Measurements from ENCODE around the gene OGFOD2.

Gene OGFOD2

DNA sequence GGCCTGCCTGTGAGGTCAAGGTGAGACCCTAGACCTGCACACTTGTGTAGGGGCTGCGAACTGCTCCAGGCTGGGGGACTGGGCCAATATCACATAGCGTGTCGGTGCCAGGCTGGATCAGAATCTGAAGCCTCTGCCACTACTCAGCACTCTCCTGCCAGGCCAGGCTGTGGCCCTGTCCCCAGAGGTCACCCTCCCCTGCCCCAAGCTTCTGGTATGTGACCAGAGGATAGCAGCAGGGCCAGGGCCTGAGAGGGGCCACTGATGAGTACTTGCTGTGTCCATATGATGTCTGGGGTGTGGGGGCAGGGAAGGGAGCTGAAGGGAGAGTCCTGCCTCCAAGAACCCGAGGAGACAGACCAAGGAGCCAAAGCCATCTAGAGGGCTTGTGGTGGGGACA is 23.3 kb downstream of the OGFOD2 start:
- Histone ChIP-seq H3K79me2 (ENCODE audit: control insufficient read depth, insufficient read depth, low read length, unreplicated experiment) (no peaks in the 10 kb centered on the region), H3K4me1 (ENCODE audit: control insufficient read depth, insufficient read depth, low read length, unreplicated experiment) (peaks cover 4% of the 10 kb centered on the region), H3K27ac (ENCODE audit: low read depth, low read length) (no peak overlapping the region), H3K36me3 (ENCODE audit: insufficient read depth, low read length) (no peaks in the 10 kb centered on the region), H3K27me3 (ENCODE audit: insufficient read depth, low read length) (no peaks in the 10 kb centered on the region), H2AFZ (ENCODE audit: low read length, unreplicated experiment) (no peak overlapping the region), H3K4me3 (ENCODE audit: low read depth, low read length) (no peak overlapping the region)

- H3K4me1 ChIP-seq (ENCODE audit: control insufficient read depth, insufficient read depth, low read length, unreplicated experiment) = peaks cover 4% of the 10 kb centered on the region
- H2AFZ ChIP-seq (ENCODE audit: low read length, unreplicated experiment) = no peak overlapping the region
- no peaks in the 10 kb centered on the region for H3K36me3 ChIP-seq (ENCODE audit: insufficient read depth, low read length)
Observed at GRCh38 chr12:122999196-122999946, 24.3 kb downstream of the OGFOD2 start.

DNA sequence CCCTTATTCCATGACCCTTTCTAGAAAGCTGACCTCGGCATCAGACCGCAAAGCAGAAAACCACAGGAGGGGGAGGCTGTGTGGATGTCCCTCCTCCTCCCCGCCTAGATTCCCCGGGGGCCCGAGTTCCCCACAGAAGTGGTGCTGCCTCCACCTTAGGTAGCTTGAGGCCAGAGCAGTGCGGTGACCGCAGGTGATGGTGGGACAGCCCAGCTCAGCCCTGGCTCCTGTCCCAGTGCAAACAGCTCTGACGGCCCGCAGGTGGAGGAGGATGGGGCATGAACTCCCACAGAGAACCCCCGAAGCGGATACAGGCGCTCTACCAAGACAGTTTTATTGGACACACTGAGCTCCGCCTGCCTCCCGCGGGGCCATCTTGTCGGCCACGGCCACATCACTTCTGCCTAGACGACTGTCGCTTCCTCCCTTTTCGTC is 25.0 kb downstream of the OGFOD2 start:
- Histone ChIP-seq H3K4me3 (ENCODE audit: low read depth, low read length) (no peak overlapping the region), H3K27ac (ENCODE audit: low read depth, low read length) (no peak overlapping the region), H2AFZ (ENCODE audit: low read length, unreplicated experiment) (no peak overlapping the region), H3K27me3 (ENCODE audit: insufficient read depth, low read length) (no peaks in the 10 kb centered on the region), H3K36me3 (ENCODE audit: insufficient read depth, low read length) (no peaks in the 10 kb centered on the region), H3K79me2 (ENCODE audit: control insufficient read depth, insufficient read depth, low read length, unreplicated experiment) (no peaks in the 10 kb centered on the region), H3K4me1 (ENCODE audit: control insufficient read depth, insufficient read depth, low read length, unreplicated experiment) (peaks cover 4% of the 10 kb centered on the region)

More at GRCh38 chr12:122999196-122999946, 24.3 kb downstream of the OGFOD2 start:
- Histone ChIP-seq H3K4me3 (ENCODE audit: low read depth, low read length) (no peak overlapping the region), H3K27me3 (ENCODE audit: insufficient read depth, low read length) (no peaks in the 10 kb centered on the region), H3K27ac (ENCODE audit: low read depth, low read length) (no peak overlapping the region), H3K79me2 (ENCODE audit: control insufficient read depth, insufficient read depth, low read length, unreplicated experiment) (no peaks in the 10 kb centered on the region)

- Histone ChIP-seq H3K36me3 (ENCODE audit: insufficient read depth, low read length) (no peaks in the 10 kb centered on the region), H3K79me2 (ENCODE audit: control insufficient read depth, insufficient read depth, low read length, unreplicated experiment) (no peaks in the 10 kb centered on the region), H3K27ac (ENCODE audit: low read depth, low read length) (no peak overlapping the region), H3K4me3 (ENCODE audit: low read depth, low read length) (no peak overlapping the region), H2AFZ (ENCODE audit: low read length, unreplicated experiment) (no peak overlapping the region), H3K4me1 (ENCODE audit: control insufficient read depth, insufficient read depth, low read length, unreplicated experiment) (peaks cover 4% of the 10 kb centered on the region), H3K27me3 (ENCODE audit: insufficient read depth, low read length) (no peaks in the 10 kb centered on the region)
Observed at GRCh38 chr12:123000578-123000977, 25.5 kb downstream of the OGFOD2 start.

DNA sequence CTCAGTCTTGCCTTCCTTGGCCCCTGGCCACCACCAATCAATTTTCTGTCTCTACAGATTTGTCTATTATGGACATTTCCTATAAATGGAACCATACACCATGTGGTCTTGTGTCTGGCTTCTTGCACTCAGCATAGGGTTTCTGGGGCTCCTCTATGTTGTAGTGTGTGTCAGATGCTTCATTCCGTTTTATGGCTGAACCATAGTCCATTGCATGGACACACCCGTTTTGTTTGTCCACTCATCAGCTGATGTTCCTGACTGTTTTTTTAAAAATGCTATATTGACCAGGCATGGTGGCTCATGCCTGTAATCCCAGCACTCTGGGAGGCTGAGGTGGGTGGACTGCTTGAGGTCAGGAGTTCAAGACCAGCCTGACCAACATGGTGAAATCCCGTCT is 26.4 kb downstream of the OGFOD2 start:
- H3K4me3 ChIP-seq (ENCODE audit: low read depth, low read length) = no peak overlapping the region
- no peak overlapping the region for H2AFZ ChIP-seq (ENCODE audit: low read length, unreplicated experiment)
- H3K79me2 ChIP-seq (ENCODE audit: control insufficient read depth, insufficient read depth, low read length, unreplicated experiment) = no peaks in the 10 kb centered on the region
- no peaks in the 10 kb centered on the region for H3K36me3 ChIP-seq (ENCODE audit: insufficient read depth, low read length)
- H3K4me1 ChIP-seq (ENCODE audit: control insufficient read depth, insufficient read depth, low read length, unreplicated experiment) = peaks cover 4% of the 10 kb centered on the region
- H3K27me3 ChIP-seq (ENCODE audit: insufficient read depth, low read length) = no peaks in the 10 kb centered on the region
- H3K27ac ChIP-seq (ENCODE audit: low read depth, low read length) = no peak overlapping the region

- no peak overlapping the region for H2AFZ ChIP-seq (ENCODE audit: low read length, unreplicated experiment)
- H3K79me2 ChIP-seq (ENCODE audit: control insufficient read depth, insufficient read depth, low read length, unreplicated experiment) = no peaks in the 10 kb centered on the region
- no peaks in the 10 kb centered on the region for H3K36me3 ChIP-seq (ENCODE audit: insufficient read depth, low read length)
- no peaks in the 10 kb centered on the region for H3K4me1 ChIP-seq (ENCODE audit: control insufficient read depth, insufficient read depth, low read length, unreplicated experiment)
- no peak overlapping the region for H3K27ac ChIP-seq (ENCODE audit: low read depth, low read length)
- no peak overlapping the region for H3K4me3 ChIP-seq (ENCODE audit: low read depth, low read length)
- no peaks in the 10 kb centered on the region for H3K27me3 ChIP-seq (ENCODE audit: insufficient read depth, low read length)
Observed at GRCh38 chr12:123003257-123003656, 28.2 kb downstream of the OGFOD2 start.

DNA sequence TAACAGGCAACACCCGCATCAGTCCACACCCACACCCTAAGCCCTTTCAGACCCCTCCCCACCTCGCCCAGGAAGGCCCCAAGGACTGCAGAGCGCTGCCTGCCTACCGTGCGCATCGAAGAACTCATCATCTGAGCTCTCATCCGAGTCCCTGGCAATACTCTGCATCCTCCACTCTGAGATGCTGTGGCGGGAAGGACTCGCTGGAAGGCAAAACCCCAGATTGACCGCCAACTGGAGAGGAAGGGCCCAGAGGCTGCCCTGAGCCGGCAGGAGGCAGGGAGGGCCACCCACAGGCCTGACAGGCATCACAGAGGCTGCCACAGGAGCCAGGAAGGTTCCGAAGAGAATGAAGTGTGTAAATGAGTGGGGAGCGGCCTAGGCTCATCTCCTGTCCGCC is 29.2 kb downstream of the OGFOD2 start:
- Histone ChIP-seq H3K36me3 (ENCODE audit: insufficient read depth, low read length) (no peaks in the 10 kb centered on the region), H3K79me2 (ENCODE audit: control insufficient read depth, insufficient read depth, low read length, unreplicated experiment) (no peaks in the 10 kb centered on the region), H3K27me3 (ENCODE audit: insufficient read depth, low read length) (no peaks in the 10 kb centered on the region), H2AFZ (ENCODE audit: low read length, unreplicated experiment) (no peak overlapping the region), H3K4me1 (ENCODE audit: control insufficient read depth, insufficient read depth, low read length, unreplicated experiment) (no peaks in the 10 kb centered on the region), H3K27ac (ENCODE audit: low read depth, low read length) (no peak overlapping the region), H3K4me3 (ENCODE audit: low read depth, low read length) (no peak overlapping the region)

DNA sequence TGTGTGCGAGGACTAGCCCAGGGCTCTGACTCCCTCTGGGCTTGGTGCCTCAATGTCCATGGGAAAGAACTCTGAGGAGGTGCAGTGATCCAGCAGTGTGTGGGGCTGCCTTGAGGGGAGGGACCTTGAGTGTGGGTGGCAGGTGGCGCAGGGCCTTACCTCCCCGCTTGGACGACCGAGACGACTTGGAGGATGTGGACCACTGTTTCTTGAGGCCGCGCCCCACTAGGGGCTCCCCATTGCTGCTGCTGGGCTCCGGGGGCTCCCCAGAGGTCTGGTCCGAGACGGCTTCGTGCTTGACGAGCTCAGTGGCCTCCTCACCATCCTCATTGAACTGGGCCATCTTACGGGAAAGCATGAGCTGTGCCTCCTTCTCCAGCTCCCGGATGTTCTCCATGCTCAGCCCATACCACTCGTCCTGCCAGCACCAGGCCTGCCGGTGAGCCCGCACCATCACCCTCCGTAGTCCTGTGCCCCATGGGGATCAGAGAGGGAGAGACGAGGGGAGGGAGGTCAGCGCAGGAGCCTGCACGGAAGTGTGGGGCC is 30.1 kb downstream of the OGFOD2 start:
- no peak overlapping the region for H2AFZ ChIP-seq (ENCODE audit: low read length, unreplicated experiment)
- H3K79me2 ChIP-seq (ENCODE audit: control insufficient read depth, insufficient read depth, low read length, unreplicated experiment) = no peaks in the 10 kb centered on the region
- H3K4me3 ChIP-seq (ENCODE audit: low read depth, low read length) = no peak overlapping the region
- H3K27me3 ChIP-seq (ENCODE audit: insufficient read depth, low read length) = no peaks in the 10 kb centered on the region
- no peaks in the 10 kb centered on the region for H3K4me1 ChIP-seq (ENCODE audit: control insufficient read depth, insufficient read depth, low read length, unreplicated experiment)
- H3K27ac ChIP-seq (ENCODE audit: low read depth, low read length) = no peak overlapping the region
- H3K36me3 ChIP-seq (ENCODE audit: insufficient read depth, low read length) = no peaks in the 10 kb centered on the region

GRCh38 chr12:123006977-123007376 is 31.9 kb downstream of the OGFOD2 start:
- no peak overlapping the region for H3K27ac ChIP-seq (ENCODE audit: low read depth, low read length)
- H3K4me3 ChIP-seq (ENCODE audit: low read depth, low read length) = no peak overlapping the region
- H3K79me2 ChIP-seq (ENCODE audit: control insufficient read depth, insufficient read depth, low read length, unreplicated experiment) = no peaks in the 10 kb centered on the region
- no peaks in the 10 kb centered on the region for H3K27me3 ChIP-seq (ENCODE audit: insufficient read depth, low read length)
- no peak overlapping the region for H2AFZ ChIP-seq (ENCODE audit: low read length, unreplicated experiment)
- H3K36me3 ChIP-seq (ENCODE audit: insufficient read depth, low read length) = no peaks in the 10 kb centered on the region
- no peaks in the 10 kb centered on the region for H3K4me1 ChIP-seq (ENCODE audit: control insufficient read depth, insufficient read depth, low read length, unreplicated experiment)

DNA sequence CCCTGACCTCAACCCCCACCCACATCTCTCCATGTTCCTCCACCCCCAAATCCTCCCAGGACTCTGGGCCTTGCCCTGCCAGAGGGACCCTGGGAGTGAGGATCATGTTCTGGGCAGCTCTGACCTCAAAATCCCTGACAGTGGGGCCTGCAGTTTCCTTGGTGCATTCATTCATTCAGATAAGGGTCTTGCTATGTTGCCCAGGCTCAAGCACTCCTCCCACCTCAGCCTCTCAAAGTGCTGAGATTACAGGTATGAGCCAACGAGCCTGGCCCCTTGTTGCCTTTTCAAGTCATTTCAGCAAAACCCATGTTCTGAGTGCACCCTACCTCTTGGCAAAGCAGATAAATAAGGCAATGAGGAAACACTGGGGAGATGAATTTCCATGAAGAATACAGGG is 35.1 kb downstream of the OGFOD2 start:
- Histone ChIP-seq H3K27me3 (ENCODE audit: insufficient read depth, low read length) (no peaks in the 10 kb centered on the region), H3K4me3 (ENCODE audit: low read depth, low read length) (no peak overlapping the region), H3K36me3 (ENCODE audit: insufficient read depth, low read length) (no peaks in the 10 kb centered on the region), H3K79me2 (ENCODE audit: control insufficient read depth, insufficient read depth, low read length, unreplicated experiment) (no peaks in the 10 kb centered on the region), H3K27ac (ENCODE audit: low read depth, low read length) (no peak overlapping the region), H3K4me1 (ENCODE audit: control insufficient read depth, insufficient read depth, low read length, unreplicated experiment) (no peaks in the 10 kb centered on the region), H2AFZ (ENCODE audit: low read length, unreplicated experiment) (no peak overlapping the region)

GRCh38 chr12:123010681-123011080 is 35.6 kb downstream of the OGFOD2 start:
- no peak overlapping the region for H3K27ac ChIP-seq (ENCODE audit: low read depth, low read length)
- H3K27me3 ChIP-seq (ENCODE audit: insufficient read depth, low read length) = no peaks in the 10 kb centered on the region
- no peak overlapping the region for H3K4me3 ChIP-seq (ENCODE audit: low read depth, low read length)
- H3K4me1 ChIP-seq (ENCODE audit: control insufficient read depth, insufficient read depth, low read length, unreplicated experiment) = no peaks in the 10 kb centered on the region
- H3K36me3 ChIP-seq (ENCODE audit: insufficient read depth, low read length) = no peaks in the 10 kb centered on the region
- no peak overlapping the region for H2AFZ ChIP-seq (ENCODE audit: low read length, unreplicated experiment)
- no peaks in the 10 kb centered on the region for H3K79me2 ChIP-seq (ENCODE audit: control insufficient read depth, insufficient read depth, low read length, unreplicated experiment)

All from ACC112 (cell line).